HG03460 (cell line): Measurements from ENCODE around the gene NEK6.

ENCODE experiments used
- ATAC-seq: cut with Tn5 transposase; IDR thresholded peaks from one replicate; pipeline ENCODE4 v1.9.1; 2021; ENCODE audit not compliant: unreplicated experiment

NEK6 gene

GRCh38 chr9:124315882-124316281 is 58.1 kb downstream of the NEK6 start:
- ATAC-seq: no peak

DNA sequence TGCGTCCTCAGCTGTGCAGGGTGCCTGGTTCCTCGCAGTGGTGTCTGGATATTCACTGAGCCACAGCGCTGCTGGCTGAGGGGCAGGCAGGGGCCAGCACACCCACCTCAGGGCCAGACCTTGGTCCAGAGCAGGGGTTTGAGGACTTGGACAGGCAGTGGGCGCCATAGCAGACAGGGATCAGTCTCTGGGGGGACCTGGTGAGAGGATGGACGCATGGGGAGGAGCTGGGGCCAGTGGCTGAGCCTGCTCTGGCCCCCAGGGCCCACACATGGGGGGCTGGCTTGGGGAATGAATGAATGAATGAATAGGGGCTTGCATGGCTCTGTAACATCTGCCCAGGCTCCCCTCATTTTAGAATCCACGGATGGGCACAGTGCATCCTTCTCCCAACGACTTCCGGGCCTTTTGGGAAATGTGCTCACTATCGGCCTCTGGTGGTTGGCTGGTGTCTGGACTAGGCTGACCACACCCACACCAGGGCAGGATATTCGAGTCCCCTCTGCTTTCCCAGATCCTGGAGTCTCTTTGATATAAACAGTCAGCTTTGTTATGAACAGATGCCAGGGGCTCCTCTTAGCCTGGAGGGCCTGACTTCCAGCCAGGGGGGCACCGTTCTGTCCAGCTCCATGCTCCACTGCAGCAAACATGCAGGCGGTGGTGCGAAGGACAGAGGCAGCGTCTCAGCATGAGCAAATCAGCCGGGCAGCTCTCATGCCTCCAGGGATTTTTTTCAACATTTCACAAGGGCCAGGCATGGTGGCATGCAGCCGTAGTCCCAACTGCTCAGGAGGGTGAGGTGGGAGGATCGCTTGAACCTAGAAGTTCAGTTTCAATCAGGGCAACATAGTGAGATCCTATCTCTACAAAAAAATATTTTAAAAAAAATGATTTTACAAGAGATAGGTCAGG is 62.6 kb downstream of the NEK6 start:
- ATAC-seq: no peak

DNA sequence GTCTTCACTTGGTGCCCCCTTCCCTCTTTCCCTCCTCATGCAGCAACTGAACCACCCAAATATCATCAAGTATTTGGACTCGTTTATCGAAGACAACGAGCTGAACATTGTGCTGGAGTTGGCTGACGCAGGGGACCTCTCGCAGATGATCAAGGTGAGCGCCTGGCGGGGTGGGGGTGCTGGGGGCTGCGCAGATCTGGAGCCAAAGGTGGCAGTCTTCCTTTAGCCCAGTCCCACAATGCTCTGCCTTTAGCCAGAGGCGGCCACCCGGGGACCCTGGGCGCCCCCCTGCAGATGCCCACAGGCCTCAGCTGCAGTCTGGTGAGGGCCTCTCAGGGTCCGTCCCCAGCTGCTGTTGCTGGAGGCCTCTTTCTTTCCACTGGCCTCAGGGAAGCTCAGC is 63.7 kb downstream of the NEK6 start:
- ATAC-seq: no peak

GRCh38 chr9:124321935-124322334 is 64.2 kb downstream of the NEK6 start:
- ATAC-seq: no peak

- ATAC-seq: no peak
Measured at GRCh38 chr9:124322618-124323432, 65.1 kb downstream of the NEK6 start.

DNA sequence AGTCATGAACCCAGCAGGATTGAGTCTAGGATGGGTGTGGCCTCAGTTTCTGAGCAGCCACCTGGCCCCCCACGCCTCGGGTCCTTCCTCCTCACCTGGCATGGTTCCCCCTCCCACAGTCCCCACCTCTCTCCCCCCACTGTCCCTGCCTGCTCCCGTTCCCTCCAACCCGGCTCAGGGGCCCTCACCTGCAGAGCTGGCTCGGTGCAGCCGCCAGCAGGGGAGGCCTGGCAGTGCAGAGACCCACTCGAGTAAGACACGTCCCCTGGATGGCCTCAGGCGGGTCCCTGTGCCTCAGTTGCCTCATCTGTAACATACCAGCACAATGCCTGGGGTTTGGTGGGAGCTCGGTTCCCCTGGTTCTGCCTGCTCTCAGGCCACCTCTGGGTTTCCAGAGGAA is 66.2 kb downstream of the NEK6 start:
- ATAC-seq: no peak

DNA sequence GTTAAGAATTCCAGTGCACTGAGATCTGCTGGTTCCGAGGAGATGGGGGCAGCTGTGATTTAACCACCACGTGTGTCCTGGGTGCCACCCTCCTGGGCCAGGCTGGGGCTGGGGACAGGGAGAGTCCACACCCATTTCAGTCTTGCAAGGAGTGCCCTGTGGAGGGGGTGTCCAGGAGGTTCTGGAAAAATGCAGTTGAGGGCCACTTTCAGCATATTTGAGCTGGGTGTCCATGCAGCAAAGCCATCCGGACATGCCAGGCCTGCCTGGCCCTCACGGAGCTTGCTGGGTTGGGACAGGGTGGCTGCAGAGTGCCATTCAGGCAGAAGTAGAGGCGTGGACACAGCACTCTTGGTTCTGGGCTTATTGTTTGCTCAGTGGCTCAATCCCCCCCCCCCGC is 68.1 kb downstream of the NEK6 start:
- ATAC-seq: no peak

DNA sequence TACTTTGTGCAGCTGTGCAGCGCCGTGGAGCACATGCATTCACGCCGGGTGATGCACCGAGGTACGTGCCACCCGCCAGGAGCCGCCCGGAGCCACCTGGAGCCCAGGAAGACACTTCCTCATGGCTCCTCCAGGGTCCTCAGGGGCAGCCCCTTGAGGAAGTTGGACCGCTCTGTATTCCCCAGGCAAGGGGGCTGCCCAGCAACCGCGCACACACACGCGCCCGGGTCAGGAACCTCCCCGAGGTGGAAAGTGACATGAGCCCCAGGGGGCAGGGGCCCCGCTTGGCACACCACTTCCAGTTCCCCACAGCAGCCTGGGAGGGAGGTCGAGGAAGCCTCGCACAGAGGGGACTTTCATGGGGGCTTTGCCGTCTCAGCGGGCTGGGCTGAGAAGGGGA is 68.6 kb downstream of the NEK6 start:
- no peak for ATAC-seq

DNA sequence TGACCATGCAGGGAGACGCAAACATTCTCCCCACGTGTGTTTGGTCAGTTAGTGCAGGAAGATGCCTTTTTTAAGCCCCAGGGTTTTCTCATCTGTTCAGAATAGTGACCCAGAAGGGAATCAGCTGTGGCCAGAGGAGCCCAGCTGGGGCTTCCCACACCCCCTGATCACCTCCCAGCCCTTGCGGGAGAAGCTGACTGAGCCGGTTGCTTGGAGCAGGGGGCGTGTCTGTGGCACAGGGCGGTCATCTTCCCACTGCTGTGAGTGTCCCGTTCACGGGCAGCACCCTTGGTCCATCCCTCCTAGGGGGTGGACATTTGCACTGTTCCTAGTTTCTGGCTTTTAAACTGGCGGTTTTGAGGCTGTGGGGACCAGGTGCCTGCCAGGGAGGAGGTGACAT is 69.7 kb downstream of the NEK6 start:
- ATAC-seq: no peak

DNA sequence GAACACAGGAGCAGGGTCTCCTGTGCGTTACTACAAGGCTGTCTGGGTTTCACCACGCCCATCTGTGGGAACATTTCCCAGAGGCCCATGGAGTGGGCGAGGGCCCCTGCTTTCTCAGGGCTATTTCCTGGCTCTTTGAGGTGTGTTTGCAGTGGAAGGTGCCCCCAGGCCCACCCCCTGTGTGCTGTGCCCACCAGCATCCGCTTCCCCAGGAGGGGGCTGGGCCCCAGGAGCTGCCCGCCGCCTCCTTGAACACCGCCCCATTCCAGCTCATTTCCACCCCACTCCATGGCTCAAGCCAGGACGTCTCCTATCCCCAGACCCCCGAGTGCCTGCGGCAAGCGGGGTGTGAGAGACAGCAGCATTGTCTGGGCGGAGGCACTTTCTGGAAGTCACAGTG is 70.5 kb downstream of the NEK6 start:
- ATAC-seq: no peak

- ATAC-seq: no peak
Measured at GRCh38 chr9:124329206-124329792, 71.5 kb downstream of the NEK6 start.

DNA sequence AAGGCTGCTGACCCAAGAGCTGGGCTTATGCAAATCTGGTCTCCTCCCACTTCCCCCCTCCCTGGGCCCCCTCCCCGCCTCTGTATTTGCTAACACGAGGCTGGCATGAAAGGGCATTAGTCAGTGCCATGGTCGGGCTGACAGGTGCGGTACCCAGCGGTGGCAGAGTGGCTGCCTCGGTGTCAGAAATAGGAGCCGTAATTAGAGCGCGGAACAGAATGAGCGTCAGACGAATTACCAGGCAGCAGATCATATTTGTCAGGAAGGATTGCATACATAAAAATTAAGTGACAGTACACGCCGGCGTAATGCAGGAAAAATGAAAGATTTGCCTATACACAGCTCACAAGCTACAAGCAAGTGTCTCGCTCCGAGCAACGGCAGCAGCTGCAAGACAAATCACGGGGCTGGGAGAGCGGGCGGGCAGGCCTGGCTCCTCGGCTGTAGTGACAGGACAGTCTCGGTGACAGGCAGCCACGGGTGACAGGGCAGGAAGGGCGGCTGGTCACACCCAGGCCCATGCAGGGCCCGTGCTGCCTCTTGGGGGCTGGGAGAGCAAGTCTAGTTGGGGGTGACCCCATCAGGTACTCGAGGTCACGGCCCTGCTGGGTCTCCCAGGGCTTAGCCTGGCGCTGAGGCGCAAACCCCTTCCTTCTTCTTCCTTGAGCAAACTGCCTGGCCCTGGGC is 72.4 kb downstream of the NEK6 start:
- no peak for ATAC-seq

GRCh38 chr9:124331580-124331979 is 73.8 kb downstream of the NEK6 start:
- no peak for ATAC-seq

GRCh38 chr9:124332361-124333202 is 74.8 kb downstream of the NEK6 start:
- no peak for ATAC-seq

DNA sequence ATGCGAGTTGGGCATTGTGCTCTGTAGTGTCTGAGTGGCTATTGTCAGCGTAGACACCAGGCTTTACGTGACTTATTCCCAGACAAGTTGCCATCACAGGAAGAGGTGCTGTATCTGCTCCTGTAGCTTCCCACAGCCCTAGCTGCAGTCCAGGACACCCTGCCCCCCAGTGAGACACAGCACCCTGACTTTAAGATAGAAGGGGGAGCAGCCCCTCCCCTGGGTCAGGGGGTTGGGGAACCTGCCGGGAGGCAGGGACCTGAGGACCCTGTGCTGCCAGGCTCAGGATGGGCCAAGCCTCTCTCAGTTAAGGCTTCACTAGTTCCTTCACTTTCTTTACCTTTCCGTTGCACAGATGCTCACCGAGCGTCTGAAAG is 75.4 kb downstream of the NEK6 start:
- ATAC-seq: no peak

DNA sequence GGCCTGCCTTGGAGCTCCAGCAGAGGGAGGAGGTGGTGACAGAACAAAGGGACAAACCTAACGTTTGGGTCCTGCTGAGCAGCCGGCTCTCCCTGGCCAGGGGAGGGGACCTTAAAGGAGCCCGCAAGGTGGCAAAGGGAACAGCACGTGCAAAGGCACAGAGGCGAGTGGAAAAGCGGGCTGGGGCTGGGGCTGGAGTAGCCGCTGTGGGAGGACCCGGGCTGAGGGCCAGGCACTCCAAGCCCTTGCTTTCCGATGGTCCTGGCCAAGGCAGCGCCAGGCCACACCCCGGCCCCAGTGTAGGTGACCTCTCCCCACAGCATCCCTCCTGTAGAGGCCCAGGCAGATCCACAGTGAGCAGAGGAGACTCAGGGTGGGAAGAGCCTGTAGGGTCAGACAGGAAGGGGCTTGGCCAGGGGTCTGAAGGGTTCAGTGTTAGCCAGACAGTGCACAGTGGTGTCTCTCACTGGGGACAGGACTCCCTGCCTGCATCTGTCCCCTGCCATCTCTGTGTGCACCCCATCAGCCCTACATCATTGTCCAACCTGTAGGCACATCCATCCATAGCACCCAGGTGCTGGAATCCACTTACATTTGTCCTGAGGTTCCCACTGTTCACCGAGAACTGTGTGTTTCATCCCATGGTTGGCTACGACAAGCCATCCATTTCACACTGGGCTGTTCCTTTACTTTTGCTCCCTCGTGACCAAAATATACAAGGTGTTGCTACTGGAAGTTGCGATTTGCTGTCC is 77.0 kb downstream of the NEK6 start:
- ATAC-seq: no peak

DNA sequence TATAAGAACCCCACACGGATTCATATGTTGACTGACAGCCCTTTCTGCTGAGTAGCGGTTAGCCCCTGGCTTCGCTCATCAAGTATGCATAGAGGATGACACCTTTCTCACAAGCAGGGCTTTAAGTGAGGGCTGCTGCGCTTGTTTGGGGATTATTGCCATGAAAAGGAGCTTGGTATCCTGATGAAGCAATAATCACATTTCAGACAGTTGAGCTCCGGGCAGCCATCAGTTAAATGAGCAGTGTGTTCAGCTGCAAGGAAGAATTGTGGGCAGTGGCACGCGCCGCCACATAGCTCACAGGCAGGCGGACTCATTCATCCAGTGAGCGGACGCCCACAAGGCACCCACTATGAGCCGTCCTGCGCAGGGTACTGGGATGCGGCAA is 77.6 kb downstream of the NEK6 start:
- ATAC-seq: no peak

DNA sequence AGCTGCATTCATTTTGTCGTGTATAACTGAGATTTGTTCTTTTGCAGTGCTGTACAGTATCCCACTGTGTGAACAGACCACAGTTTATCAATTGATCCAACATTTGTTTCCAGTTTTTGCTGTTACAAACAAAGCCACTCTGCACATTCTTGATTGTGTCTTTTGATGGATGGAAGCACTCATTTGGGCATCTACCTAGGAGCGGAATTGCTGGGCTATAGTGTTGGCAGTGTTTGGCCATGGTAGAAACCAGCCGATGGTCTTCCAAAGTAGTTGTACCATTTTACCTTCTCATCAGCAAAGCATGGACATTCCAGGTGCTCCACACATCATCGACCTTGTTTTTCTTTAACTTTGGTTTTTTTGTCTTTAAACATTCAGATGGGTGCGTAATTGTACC is 79.8 kb downstream of the NEK6 start:
- ATAC-seq: no peak

DNA sequence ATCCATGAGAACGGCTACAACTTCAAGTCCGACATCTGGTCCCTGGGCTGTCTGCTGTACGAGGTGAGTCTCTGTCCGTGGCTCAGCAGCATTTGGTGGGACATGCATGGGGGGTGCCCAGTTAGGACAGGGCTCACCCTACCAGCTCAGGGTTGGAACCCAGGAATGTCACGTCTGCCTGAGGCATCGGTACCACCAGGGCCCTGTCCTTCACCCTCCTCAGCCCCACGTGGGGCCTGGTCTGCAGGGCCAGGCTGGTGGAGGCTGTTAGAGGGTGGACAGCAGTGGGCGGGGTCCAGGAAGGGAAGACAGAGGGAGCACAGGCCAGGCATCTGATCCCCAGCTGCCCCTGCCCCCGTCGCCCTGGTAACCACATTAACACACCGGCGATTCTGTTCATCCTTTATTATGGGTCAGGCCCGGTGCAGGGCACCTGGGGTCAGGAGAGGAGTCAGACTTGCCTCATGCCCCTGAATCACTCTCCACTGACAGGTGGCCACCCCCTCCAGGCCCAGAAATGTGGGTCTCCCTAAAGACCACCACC is 81.9 kb downstream of the NEK6 start:
- ATAC-seq: no peak
